Measurements from ENCODE around the gene THEMIS2.

DNA sequence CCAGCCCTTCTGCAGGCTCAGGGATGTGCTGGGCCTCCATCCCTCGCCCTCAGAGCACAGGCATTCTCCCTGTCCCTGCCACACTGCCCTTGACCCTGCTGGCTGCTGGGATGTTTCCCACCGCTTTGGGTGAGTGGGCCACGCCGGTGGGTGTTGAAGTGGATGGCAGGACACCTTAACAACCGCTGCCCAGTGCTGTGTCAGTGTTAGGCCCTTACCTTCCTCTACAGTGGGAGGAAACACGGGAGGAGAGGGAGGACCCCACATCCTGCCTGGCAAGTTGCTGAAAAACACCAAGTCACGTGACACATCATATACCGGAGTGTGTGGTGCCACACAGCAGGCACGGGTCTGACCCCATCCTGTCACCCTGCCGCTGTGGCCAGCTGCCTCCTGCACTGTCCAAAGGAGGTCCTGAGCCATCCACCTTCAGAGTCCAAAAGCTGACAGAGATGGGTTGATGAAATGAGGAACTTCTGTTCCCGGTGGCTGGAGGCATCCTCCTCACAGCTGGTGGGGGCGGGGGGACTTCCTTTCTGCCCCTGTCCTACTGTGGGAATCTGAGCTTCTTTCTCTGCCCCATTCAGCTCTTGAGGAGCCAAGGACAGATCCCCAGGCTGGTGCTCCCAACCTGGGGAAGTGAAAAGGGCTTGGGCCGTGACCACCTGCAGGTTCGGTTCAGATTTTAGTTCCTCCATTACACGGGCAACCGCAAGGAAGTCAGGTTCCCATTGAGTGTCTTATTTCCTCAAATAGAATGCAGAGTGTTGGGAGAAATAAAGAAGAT is 3.2 kb upstream of the THEMIS2 start:
- TF ChIP-seq POLR2A (IDR thresholded peaks at IDR 0.05) (no peak), CTCF (IDR thresholded peaks at IDR 0.05) (no peak), EP300 (IDR thresholded peaks at IDR 0.05) (no peak), POLR2AphosphoS5 (IDR thresholded peaks at IDR 0.05) (no peak)
